ENCODE results near the gene TRIM25. TPM values are rescaled to one million over a fixed set of nuclear protein-coding genes. Genes with fewer than 3 reads are reported as not detected.
A peak's percentile ranks its signal among the peaks of the same experiment; 100 is the strongest.

The TRIM25 gene
- total RNA-seq, 1 donor, result 35.5 TPM

DNA sequence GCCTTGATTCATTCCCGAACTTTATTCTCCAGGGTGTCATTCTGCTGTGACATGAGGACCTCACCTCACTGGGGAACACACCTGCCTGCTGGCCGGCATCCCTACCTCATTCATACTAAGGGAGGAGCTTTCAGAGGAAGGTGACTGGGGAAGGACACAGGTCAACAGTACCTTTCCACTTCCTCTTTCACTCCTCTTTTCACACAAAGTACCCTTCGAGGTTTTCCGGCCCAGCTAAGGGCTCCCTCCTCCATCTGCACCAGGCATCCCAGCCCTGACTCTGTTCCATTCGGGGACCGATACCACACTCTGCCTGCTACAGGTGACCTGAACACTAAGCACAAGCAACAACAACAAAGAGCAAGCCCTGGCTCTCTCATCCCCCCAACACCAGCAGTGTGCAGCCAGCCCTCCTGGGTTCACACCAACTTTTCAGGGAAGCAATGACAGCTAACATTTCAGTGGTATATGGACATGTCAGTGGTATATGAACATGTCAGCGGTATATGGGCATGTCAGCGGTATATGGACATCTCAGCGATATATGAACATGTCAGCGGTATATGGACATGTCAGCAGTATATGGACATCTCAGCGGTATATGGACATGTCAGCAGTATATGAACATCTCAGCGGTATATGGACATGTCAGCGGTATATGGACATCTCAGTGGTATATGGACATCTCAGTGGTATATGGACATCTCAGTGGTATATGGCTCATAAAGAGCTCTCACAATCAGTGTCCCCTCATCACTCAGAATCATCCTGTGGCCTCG, 16.0 kb downstream of the TRIM25 start:
- DNase-seq (ENCODE audit: low read depth in 2 of 3, low spot score in 2 of 3), result no peak

DNA sequence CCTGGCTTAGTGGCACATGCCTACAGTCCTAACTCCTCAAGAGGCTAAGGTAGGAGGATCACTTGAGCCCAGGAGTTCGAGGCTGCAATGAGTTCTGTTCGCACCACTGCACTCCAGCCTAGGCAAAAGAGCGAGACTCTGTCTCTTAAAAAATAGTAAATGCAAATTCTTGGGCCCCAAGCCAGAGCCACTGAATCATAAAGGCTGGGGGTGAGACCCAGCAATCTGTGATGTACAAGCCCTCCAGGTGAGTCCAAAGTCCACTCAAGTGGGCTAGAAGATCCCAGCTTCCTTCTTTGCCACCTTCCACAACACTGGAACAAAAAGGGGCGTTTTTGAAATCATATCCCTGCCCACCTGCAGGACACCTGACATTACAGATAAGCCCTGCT, 16.9 kb downstream of the TRIM25 start:
- no peak for DNase-seq (ENCODE audit: low read depth in 2 of 3, low spot score in 2 of 3)

DNA sequence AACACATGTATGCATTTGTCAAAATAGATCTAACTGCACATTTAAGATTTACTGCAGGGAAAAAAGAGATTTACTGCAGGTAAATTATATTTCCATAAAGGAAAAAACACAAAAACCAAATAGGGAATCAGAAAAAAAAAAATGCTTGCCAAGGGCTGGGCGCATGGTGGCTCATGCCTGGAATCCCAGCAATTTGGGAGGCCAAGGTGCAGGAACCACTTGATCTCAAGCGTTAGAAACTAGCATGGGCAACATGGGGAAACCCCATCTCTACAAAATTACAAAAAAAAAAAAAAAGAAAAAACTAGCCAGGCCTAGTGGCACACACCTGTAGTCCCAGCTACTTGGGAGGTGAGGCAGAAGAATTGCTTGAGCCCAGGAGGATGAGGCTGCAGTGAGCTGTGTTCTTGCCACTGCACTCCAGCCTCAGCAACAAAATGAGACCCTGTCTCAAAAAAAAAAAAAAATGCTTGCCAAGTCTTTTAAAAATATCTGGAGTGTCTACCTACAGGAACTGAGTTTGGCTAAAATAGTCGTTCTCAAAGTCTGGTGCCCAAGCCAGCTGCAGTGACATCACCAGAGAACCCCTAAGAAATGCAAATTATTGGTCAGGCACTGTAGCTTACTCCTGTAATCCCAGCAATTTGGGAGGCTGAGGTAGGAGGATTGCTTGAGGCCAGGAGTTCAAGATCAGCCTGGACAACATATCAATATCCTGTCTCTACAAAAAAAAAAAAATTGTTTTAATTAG, 17.5 kb downstream of the TRIM25 start:
- DNase-seq (ENCODE audit: low read depth in 2 of 3, low spot score in 2 of 3), result no peak

DNA sequence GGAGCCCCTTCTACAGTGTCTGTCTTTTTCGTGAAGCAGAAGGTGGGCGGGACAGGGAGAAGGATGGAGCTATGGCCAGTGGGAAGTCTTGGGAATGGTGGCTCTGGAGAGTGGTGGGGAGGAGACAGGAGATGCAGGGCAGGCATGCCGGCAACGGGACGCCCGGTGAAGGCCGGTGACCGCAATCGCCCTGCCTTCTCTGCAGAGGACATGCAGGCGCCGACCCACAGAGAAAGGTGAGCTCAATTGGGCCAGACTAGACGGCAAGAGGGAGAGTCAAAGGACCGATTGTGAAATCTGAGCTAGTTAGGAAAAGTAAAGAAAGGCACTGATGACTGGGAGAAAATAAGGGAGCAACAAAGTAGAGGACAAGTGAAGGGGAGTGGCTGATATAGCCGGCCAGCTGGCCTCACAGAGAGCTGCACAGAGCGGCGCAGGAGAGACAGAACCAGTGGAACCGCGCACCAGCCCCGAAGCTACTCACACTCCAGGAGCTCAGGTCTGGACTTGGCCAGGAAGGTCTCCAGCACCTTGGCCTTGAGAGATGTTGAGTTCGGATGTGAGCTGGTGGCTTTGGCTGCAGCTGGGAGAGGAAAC, 18.9 kb downstream of the TRIM25 start:
- no peak for DNase-seq (ENCODE audit: low read depth in 2 of 3, low spot score in 2 of 3)

DNA sequence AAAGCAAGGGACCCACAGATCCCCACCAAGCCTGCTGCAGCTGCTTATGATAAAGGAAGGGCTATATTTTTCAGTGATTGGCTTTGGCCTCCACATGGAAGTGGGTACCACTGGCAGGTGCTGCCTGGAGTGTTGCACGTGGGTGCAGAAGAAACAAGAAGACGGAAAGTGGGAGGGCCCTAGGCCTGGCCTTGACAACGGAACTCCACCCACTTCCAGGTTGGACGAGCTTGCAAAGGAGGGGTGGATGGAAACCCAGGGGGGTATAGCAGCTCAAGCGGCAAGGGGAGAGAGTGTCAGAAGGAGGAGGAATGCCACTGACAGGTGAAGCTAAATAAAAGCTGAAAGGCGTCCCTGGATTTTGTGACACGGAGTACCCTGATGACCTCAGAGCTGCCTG, 20.3 kb downstream of the TRIM25 start:
- DNase-seq (ENCODE audit: low read depth in 2 of 3, low spot score in 2 of 3), result no peak

DNA sequence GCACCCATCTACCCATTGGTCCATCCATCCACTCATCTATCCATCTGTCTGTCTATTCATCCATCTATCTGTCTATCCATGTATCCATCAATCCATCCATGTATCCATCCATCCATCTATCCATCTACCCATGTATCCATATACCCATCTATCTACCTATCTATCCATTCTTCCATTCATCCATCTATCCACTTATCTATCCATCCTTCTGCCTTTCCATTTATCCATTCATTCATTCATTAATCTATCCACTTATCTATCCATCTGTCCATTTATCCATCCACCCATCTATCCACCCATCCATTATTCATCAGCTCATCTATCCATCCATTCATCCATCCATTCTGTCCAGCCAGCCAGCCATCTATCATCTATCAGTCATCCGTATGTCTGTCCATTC, 21.5 kb downstream of the TRIM25 start:
- DNase-seq (ENCODE audit: low read depth in 2 of 3, low spot score in 2 of 3), result no peak

DNA sequence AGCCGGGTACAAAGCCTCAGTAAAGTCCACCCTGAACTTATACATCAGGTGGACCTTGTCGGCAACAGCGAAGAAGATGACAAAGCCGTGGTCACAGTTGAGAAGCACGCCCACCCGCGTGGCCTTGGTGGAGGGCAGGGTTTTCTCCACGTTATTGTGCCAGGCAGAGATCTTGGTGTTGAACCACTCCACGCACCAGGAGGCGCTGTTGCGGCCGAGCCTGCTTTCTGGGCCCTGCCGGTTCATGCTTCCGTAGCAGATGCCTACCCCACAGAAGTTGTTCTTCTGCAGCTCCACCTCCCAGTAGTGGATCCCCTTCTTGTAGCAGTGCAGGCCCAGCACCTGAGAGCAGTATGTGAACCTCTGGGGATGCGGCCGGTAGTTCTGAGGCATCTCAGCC, 22.1 kb downstream of the TRIM25 start:
- DNase-seq (ENCODE audit: low read depth in 2 of 3, low spot score in 2 of 3), result peak in 2 of 3 donors; percentile 31 to 55

DNA sequence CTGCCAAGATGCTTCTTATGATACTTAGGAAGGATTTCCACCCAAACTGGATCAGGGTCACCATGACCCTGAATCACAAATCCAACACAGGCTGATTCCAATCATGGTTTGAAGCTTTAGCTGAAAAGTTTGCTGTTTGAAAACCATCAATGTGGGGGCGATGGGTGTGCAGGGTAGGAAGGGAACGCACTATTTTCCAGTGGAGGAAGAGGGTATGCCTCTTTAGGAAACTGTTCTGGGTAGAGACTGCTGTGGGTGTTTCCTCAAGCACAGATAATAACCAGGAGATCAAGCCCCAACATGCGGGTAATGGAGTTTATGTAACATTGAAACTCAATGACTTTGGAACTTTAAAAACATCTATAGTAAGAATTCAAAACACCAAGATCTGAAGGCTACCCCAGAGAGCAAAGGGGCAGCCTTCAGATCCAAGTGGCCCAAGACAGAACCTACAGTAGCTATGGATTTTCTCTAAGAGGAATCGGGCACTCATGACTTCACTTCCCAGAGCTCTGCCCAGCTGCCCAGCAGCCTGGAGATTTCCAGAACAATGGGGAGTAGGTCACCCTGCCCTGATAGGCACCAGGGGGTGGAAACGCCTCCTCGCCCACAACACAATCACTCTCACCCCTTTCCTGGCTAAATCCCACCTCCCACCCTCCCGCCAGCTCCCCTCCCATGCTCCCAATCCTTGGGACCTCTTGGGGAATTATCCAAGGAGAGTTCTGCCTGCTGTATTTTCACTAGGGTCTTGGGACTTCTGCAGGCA, 22.8 kb downstream of the TRIM25 start:
- DNase-seq (ENCODE audit: low read depth in 2 of 3, low spot score in 2 of 3), result no peak

DNA sequence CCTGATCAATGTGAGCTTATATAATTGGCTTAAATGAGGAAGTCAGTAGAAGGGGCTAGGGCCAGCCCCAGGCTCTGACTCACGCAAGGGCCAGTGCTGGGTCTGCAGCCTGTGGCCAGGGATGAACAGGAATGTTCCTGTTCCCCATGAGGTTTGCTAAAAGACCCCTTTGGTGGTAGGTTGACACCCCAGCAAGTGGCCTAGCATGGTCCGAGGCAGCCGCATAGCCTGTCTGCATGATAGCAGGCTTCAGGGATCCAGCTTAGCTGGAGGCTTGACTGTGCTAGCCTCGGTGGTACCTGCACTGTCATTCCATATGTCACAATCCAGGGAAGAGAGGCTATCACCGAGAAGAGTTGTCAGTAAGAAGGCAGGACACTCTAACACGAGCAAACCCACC, 23.5 kb downstream of the TRIM25 start:
- DNase-seq (ENCODE audit: low read depth in 2 of 3, low spot score in 2 of 3), result no peak

DNA sequence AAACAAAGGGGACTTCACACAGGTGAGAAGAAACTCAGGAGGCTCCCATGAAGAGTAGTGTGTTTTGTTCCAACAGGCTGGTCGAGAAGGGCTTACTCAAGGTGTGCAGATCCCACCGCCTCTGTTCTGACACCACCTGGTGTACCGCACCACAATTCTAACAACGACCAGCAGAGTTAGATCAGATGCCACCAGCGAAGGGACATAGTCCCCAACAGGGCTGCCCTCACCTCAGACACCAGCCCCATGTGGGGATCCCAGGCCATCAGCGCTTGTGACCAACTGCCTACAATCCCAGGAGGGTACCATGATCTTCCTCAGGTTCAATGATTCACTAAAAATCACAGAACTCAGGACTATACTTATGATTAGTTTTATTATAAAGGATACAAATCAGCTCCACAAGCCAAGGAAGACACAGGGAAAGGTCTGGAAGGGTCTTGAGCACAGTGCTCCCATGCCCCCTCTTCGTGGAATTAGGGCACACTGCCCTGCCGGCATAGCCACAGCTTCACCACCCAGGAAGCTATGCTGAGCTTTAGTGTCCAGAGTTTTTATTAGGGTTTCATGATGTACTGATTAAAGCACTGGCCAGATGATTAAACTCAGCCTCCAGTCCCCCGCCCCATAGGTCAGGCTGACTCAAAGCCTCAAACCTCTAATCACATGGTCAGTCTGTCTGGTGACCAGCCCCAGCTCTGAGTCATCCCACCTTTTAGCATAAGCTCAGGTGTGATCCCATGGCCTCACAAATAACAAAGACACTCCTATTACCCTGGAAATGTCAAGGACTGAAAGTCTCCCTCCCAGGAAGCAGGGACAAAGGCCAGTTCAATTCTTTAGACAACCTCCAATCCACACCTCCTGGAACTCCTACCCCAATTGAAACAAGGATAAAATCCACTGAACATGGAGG, 26.0 kb downstream of the TRIM25 start:
- DNase-seq (ENCODE audit: low read depth in 2 of 3, low spot score in 2 of 3), result no peak

DNA sequence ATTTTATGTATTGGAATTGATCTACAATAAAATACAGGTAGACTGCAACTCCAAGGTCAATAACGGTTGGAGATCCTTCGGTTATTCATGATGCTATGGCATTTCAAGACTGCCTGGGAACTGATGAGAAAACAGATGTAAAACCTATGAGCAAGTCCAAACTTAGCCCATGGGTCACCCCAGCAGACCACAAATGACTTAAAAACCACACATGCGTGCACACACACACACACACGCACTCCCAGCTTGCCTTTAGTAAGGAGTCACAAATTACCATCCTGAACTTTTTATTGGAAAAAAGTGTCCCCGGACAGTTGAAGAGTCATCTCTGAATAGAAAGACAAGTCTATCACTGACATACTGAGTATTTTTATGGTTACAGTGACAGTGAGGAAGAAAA, 26.7 kb downstream of the TRIM25 start:
- no peak for DNase-seq (ENCODE audit: low read depth in 2 of 3, low spot score in 2 of 3)

DNA sequence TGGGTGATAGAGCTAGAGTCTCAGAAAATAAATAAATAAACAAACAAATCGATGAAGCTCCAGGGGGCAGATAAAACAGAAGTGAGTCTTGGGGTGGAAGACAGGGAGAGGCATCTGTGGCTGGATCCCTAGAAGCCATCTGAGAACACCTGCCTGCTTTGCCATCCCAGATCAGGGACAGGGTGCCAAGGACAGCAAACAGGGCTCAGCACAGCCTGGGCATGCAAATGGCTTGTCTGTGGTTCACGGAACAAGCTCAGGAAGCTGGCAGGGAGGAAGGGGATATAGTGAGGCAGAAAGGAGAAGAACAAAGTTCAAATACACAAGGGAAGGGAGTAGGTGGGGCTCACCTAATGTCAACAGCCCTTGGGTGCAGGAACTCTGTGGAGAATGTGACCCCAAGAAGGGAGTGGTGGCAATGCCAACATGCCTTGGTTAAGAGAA, 27.5 kb downstream of the TRIM25 start:
- DNase-seq (ENCODE audit: low read depth in 2 of 3, low spot score in 2 of 3), result no peak

DNA sequence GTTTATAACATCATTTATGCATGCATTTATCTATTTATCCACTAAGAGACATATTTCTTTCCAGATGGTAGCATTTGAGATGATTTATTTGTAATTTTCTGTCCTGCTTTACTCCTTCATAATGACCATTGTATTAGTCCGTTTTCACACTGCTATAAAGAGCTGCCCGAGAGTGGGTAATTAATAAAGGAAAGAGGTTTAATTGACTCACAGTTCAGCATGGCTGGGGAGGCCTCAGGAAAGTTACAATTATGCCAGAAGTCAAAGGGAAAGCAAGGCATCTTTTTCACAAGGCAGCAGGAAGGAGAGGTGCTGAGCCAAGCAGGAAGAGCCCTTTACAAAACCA, 28.6 kb downstream of the TRIM25 start:
- DNase-seq (ENCODE audit: low read depth in 2 of 3, low spot score in 2 of 3), result no peak

DNA sequence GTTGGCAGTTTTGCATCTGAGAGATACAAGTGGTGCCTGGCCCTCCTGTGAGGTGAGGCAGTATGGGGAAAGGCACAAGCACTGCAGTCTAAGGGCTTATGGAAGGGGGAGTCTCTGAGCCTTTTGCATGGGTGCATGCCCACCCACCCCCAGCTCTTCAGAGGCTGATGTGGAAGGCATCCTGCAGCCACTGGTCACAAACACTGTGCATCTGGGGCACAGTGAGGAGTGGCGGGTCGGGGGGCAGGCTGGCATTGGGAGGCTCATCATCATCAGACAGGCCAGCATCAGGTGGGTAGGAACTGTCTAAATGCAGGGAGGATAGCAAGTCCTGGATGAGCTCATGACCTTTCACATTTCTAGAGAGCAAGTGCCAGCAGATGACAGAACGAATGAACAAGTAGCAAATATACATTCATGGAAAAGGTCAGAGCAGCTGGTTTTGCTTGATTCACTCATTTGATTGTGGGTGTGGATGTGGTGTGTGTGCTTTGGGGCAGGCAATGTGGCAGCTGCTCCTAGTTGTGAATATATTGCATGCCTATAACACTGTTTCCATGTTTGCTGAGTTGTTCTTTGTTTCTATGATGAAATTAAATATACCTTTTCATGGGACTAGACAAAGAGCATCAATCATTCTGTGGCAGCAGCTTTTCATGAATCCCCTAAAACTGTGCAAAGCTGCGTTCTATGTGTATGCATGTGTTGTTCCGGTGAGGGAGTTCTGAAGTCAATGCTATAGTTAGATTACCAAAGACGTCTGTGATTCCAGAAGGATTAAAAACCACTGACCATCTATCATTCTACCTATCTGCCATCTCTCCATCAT, 29.2 kb downstream of the TRIM25 start:
- no peak for DNase-seq (ENCODE audit: low read depth in 2 of 3, low spot score in 2 of 3)

DNA sequence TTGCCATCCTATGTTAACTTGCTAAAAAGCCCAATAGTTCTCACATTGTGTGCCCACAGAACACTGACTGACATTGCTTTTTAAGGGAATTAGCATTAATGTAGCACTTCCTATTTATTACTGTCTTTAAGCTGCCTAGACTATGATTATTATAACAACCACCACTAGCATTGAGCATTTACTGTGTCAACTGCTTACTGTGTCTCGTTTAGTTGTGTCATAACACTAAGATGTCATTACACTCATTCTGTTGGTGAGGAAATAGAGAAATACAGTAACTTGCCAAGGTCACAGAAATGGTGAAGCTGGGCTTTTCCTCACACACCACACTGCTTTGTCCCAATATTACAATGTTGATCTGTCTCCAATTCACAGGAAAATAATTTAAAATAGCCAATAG, 30.2 kb downstream of the TRIM25 start:
- DNase-seq (ENCODE audit: low read depth in 2 of 3, low spot score in 2 of 3), result no peak

DNA sequence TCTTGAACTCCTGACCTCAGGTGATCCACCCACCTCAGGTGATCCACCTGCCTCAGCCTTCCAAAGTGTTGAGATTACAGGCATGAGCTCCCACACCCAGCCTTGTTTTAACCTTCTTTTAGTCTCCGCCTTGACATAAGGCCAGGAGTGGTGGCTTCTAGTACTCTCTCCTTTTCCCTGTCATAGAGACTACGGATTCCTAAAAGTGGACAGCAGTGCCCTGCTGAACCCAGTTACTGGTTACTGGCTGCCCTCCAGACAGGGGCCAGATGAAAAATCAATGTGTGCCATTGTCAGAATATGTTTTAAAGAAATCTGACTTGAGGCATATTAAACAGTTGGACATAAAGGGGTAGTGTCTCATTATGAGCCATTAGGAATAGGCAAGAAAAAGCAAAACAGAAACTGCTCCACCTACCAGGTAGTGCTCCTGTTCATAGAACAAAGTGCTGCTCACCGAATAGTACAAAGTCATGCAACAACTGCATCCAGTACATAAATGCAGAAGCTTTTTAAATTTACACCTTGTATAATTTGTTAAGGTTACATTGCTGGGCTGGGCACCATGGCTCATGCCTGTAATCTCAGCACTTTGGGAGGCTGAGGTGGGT, 32.1 kb downstream of the TRIM25 start:
- DNase-seq (ENCODE audit: low read depth in 2 of 3, low spot score in 2 of 3), result no peak

DNA sequence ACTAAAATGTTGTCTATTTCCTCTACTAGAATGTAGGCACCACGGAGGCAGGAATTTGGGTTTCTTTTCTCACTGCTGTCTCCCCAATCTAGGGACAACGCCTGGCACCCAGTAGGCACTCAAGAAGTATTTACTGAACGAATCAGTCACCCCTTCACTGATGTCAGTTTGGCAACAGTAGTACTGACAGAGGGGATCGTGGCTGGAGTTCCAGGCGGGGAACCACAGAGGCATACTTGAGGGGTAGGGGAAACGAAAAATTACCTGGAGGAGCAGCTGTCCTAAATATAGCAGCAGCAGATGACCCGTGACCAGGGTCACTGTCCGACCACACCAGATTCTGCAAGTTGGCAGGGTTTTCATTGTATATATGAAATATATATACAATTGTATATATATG, 33.3 kb downstream of the TRIM25 start:
- DNase-seq (ENCODE audit: low read depth in 2 of 3, low spot score in 2 of 3), result no peak

DNA sequence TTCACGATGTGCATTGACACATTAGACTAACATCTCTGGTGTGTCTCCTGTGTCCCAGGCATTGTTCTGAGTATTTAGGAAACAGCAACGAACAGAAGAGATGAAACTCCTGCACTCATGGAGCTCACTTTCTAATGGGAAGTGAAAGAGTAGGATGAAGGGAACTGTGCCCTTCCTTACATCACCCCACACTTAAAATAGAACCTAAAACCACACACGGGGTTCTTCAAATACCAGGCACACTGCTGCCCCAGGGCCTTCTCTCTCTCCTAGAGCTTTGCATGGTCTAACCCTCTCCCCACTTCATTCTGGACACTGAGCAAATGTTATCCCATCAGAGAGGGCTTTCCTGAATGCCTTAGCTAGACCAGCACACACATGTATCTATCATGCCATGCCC, 33.7 kb downstream of the TRIM25 start:
- DNase-seq (ENCODE audit: low read depth in 2 of 3, low spot score in 2 of 3), result no peak

DNA sequence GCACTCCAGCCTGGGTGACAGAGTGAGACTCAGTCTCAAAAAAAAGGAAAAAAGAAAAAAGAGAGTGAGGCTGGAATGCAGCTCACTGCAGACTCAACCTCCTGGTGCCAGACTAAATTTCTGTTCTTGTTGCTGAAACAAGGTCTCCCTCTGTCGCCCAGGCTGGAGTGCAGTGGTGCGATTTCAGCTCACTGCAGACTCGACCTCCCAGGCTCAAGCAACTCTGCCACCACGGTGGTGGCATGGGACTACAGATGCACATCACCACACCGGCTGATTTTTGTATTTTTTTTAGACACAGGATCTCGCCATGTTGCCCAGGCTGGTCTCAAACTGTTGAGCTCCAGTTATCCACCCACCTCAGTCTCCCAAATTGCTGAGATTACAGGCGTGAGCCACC, 34.6 kb downstream of the TRIM25 start:
- DNase-seq (ENCODE audit: low read depth in 2 of 3, low spot score in 2 of 3), result no peak

All from hematopoietic multipotent progenitor cell (in vitro differentiated cells).